Mucosa of rectum (tissue), 2 donors: ENCODE results near the gene FAAP20.

ENCODE experiments used
- H3K27ac ChIP-seq, 2 donors: one replicate each; pipeline ENCODE4 v1.7.0; 2013; ENCODE audit warnings: inconsistent platforms in 2 of 2, low read depth in 2 of 2, low read length in 2 of 2
- H3K27me3 ChIP-seq, 2 donors: one replicate each; pipeline ENCODE4 v1.7.0; 2013; ENCODE audit warnings: low read length in 2 of 2; ENCODE audit not compliant: control insufficient read depth in 2 of 2, insufficient read depth in 2 of 2
- H3K36me3 ChIP-seq, 2 donors: one replicate each; pipeline ENCODE4 v1.7.0; 2013; ENCODE audit warnings: low read length in 2 of 2; ENCODE audit not compliant: control insufficient read depth in 2 of 2, insufficient read depth in 2 of 2
- H3K4me1 ChIP-seq, 2 donors: one replicate each; pipeline ENCODE4 v1.7.0; 2013; ENCODE audit warnings: low read length in 2 of 2, mild to moderate bottlenecking in 1 of 2; ENCODE audit not compliant: control insufficient read depth in 2 of 2, insufficient read depth in 2 of 2
- H3K4me3 ChIP-seq, 2 donors: one replicate each; pipeline ENCODE4 v1.7.0; 2013; ENCODE audit warnings: low read length in 2 of 2
- H3K9ac ChIP-seq, 2 donors: one replicate each; pipeline ENCODE4 v1.7.0; 2013; ENCODE audit warnings: low read length in 2 of 2, low read depth in 1 of 2, mild to moderate bottlenecking in 1 of 2
- H3K9me3 ChIP-seq, 2 donors: one replicate each; pipeline ENCODE4 v1.7.0; 2013; ENCODE audit warnings: low read length in 2 of 2; ENCODE audit not compliant: control insufficient read depth in 2 of 2
- donor health status: healthy.
- donor health status: Normal muscosa, but diverticular disease.

Gene FAAP20

GRCh38 chr1:2185880-2186855, 8.4 kb downstream of the FAAP20 start:
- no peak overlapping the region for H3K27ac ChIP-seq
- H3K9me3 ChIP-seq = no peaks in the 10 kb centered on the region
- H3K4me3 ChIP-seq = no peak overlapping the region
- H3K4me1 ChIP-seq = peaks cover 15 to 16% of the 10 kb centered on the region in 2 donors
- peaks cover 9 to 15% of the 10 kb centered on the region in 2 donors for H3K36me3 ChIP-seq
- no peaks in the 10 kb centered on the region for H3K27me3 ChIP-seq
- H3K9ac ChIP-seq = no peak overlapping the region

GRCh38 chr1:2184934-2185333, 9.6 kb downstream of the FAAP20 start:
- Histone ChIP-seq H3K9ac (no peak overlapping the region), H3K9me3 (no peaks in the 10 kb centered on the region), H3K4me1 (peaks cover 4 to 5% of the 10 kb centered on the region in 2 donors), H3K27me3 (no peaks in the 10 kb centered on the region), H3K36me3 (peaks cover 16 to 22% of the 10 kb centered on the region in 2 donors), H3K4me3 (no peak overlapping the region), H3K27ac (no peak overlapping the region)

- no peaks in the 10 kb centered on the region for H3K27me3 ChIP-seq
- H3K4me1 ChIP-seq = peaks cover 2 to 4% of the 10 kb centered on the region in 2 donors
- no peak overlapping the region for H3K27ac ChIP-seq
- H3K4me3 ChIP-seq = no peak overlapping the region
- no peak overlapping the region for H3K9ac ChIP-seq
- peaks cover 16 to 22% of the 10 kb centered on the region in 2 donors for H3K36me3 ChIP-seq
- H3K9me3 ChIP-seq = no peaks in the 10 kb centered on the region
These were observed 10.0 kb downstream of the FAAP20 start for GRCh38 chr1:2184531-2184930.

- H3K36me3 ChIP-seq = peaks cover 19 to 22% of the 10 kb centered on the region in 2 donors
These were observed 10.6 kb downstream of the FAAP20 start for GRCh38 chr1:2183937-2184334.

GRCh38 chr1:2182376-2182775, 12.2 kb downstream of the FAAP20 start:
- Histone ChIP-seq H3K9me3 (no peaks in the 10 kb centered on the region), H3K9ac (no peak overlapping the region), H3K27ac (no peak overlapping the region), H3K4me3 (no peak overlapping the region), H3K36me3 (peaks cover 25 to 30% of the 10 kb centered on the region in 2 donors), H3K27me3 (no peaks in the 10 kb centered on the region), H3K4me1 (no peaks in the 10 kb centered on the region)

More at GRCh38 chr1:2183937-2184334, 10.6 kb downstream of the FAAP20 start:
- Histone ChIP-seq H3K4me3 (no peak overlapping the region), H3K27ac (no peak overlapping the region), H3K27me3 (no peaks in the 10 kb centered on the region), H3K9me3 (no peaks in the 10 kb centered on the region), H3K4me1 (no peaks in the 10 kb centered on the region), H3K9ac (no peak overlapping the region)

GRCh38 chr1:2181752-2182151, 12.8 kb downstream of the FAAP20 start:
- Histone ChIP-seq H3K27ac (no peak overlapping the region), H3K9ac (no peak overlapping the region), H3K36me3 (peaks cover 29 to 30% of the 10 kb centered on the region in 2 donors), H3K4me1 (no peaks in the 10 kb centered on the region), H3K4me3 (no peak overlapping the region), H3K27me3 (no peaks in the 10 kb centered on the region), H3K9me3 (no peaks in the 10 kb centered on the region)

- no peaks in the 10 kb centered on the region for H3K9me3 ChIP-seq
- no peak overlapping the region for H3K4me3 ChIP-seq
- no peak overlapping the region for H3K27ac ChIP-seq
- H3K4me1 ChIP-seq = no peaks in the 10 kb centered on the region
- H3K27me3 ChIP-seq = no peaks in the 10 kb centered on the region
- peaks cover 28 to 31% of the 10 kb centered on the region in 2 donors for H3K36me3 ChIP-seq
- H3K9ac ChIP-seq = no peak overlapping the region
These were observed 13.3 kb downstream of the FAAP20 start for GRCh38 chr1:2181271-2181670.

GRCh38 chr1:2180297-2181245, 14.0 kb downstream of the FAAP20 start:
- Histone ChIP-seq H3K9me3 (no peaks in the 10 kb centered on the region), H3K27ac (no peak overlapping the region), H3K4me1 (no peaks in the 10 kb centered on the region), H3K27me3 (no peaks in the 10 kb centered on the region), H3K4me3 (no peak overlapping the region), H3K36me3 (peaks cover 25 to 28% of the 10 kb centered on the region in 2 donors), H3K9ac (no peak overlapping the region)

GRCh38 chr1:2179283-2180013, 15.1 kb downstream of the FAAP20 start:
- H3K27ac ChIP-seq = no peak overlapping the region
- no peaks in the 10 kb centered on the region for H3K27me3 ChIP-seq
- peaks cover 16 to 21% of the 10 kb centered on the region in 2 donors for H3K36me3 ChIP-seq
- no peak overlapping the region for H3K9ac ChIP-seq
- H3K9me3 ChIP-seq = no peaks in the 10 kb centered on the region
- H3K4me1 ChIP-seq = no peaks in the 10 kb centered on the region
- no peak overlapping the region for H3K4me3 ChIP-seq
